ENCODE measurements around the gene C1QTNF1. TPM values are rescaled to one million over a fixed set of nuclear protein-coding genes. Genes with fewer than 3 reads are reported as not detected.

C1QTNF1 gene
- polyA plus RNA-seq, 1 of the 3 experiments (the other 2 are of a cell fraction), result 14.3 TPM

DNA sequence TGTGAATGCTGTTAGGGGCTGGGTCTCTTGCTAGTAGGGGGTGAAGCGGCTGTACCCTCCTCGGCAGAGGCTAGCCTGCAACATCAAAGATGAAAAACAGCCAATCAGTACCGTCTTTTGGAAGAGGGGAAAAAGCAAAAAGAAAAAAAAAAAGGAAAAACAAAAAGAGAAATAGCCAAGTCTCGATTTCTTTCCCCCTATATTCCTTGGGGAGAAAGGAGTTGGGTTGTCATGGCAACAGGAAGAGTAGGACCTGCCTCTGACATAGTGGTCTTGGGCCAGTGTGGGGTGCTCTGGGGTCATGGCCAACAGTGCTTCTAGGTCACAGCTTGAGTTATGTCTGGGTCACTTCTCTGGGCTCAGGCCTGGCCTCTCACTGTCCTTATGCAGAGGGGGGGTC lies 68.6 kb downstream of the C1QTNF1 start:
- no peak overlapping the region for H3K4me2 ChIP-seq
- H3K9me3 ChIP-seq, result no peaks in the 10 kb centered on the region
- TF ChIP-seq EZH2phosphoT487 (IDR thresholded peaks at IDR 0.05; ENCODE audit: borderline replicate concordance, low read depth) (no peak), EP300 (IDR thresholded peaks at IDR 0.05; ENCODE audit: borderline replicate concordance in 1 of 2, low read depth in 1 of 2, low read length in 1 of 2) (no peak), MXI1 (IDR thresholded peaks at IDR 0.05; ENCODE audit: low read depth, low read length) (no peak), GABPA (IDR thresholded peaks at IDR 0.05; ENCODE audit: low read depth) (no peak), MEF2A (IDR thresholded peaks at IDR 0.05; ENCODE audit: borderline replicate concordance, low read depth) (no peak)
- TF ChIP-seq, protein P1, sequence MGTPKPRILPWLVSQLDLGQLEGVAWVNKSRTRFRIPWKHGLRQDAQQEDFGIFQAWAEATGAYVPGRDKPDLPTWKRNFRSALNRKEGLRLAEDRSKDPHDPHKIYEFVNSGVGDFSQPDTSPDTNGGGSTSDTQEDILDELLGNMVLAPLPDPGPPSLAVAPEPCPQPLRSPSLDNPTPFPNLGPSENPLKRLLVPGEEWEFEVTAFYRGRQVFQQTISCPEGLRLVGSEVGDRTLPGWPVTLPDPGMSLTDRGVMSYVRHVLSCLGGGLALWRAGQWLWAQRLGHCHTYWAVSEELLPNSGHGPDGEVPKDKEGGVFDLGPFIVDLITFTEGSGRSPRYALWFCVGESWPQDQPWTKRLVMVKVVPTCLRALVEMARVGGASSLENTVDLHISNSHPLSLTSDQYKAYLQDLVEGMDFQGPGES (IDR thresholded peaks at IDR 0.05; ENCODE audit: low read depth, low read length), result no peak
- no peaks in the 10 kb centered on the region; a peak in 1 of 4 replicates for H3K4me1 ChIP-seq (ENCODE audit: control insufficient read depth in 1 of 2, insufficient read depth in 2 of 2, low read depth in 1 of 2, low read length in 1 of 2)
- no peak overlapping the region for H3K4me3 ChIP-seq (ENCODE audit: low read depth in 2 of 2, low read length in 1 of 2)
- no peak overlapping the region for H3K9ac ChIP-seq
- H4K20me1 ChIP-seq (ENCODE audit: insufficient read depth), result peaks cover 15% of the 10 kb centered on the region
- peaks cover 3% of the 10 kb centered on the region for H3F3A ChIP-seq (replicated peaks; ENCODE audit: insufficient read depth)
- no peaks in the 10 kb centered on the region for H3K9me2 ChIP-seq
- ChIA-PET CTCF (interaction anchor here (1.3 to 45.1 kb wide), 8 partner anchors 6 to 297 kb away, joined by 3 to 1305 read pairs (median 20); no protein-coding TSS in a partner anchor), POLR2A (no interaction called here)
- peaks cover 12% of the 10 kb centered on the region for H3K27me3 ChIP-seq (ENCODE audit: insufficient read depth)
- WGBS (ENCODE audit: low lambda C conversion rate), result 67% methylated on average over 4 of the region's 4 CpGs
- DNase-seq, result no peak
- H3K27ac ChIP-seq (ENCODE audit: low read depth in 2 of 2, low read length in 1 of 2), result no peak overlapping the region
- peaks cover 0 to 3% of the 10 kb centered on the region in 2 experiments for H3K36me3 ChIP-seq (replicated peaks in 1 of 2; ENCODE audit: control insufficient read depth in 1 of 2, insufficient read depth in 2 of 2, low read length in 1 of 2)
- no peak overlapping the region for H2AFZ ChIP-seq (ENCODE audit: low read depth)
- H3K79me2 ChIP-seq (ENCODE audit: insufficient read depth), result no peaks in the 10 kb centered on the region

DNA sequence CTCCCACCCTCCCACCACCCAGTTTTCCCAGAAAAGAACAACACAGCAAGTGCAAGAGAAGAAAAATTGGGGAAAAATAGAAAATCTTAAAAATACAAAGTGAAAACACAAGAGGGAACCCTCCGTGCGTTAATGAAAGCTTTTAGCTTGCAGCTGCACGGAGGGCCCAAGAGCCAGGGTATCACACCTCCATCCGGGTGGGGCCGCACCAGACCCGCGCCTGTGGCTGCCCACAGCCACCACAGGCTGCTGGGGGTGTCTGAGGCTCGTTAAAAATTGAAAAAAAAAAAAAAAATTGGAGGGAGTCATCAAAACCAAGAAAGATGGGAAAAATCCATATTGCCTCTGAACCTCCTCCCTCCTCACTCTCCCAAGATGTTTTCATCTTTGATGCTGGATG lies 69.3 kb downstream of the C1QTNF1 start:
- H3K4me2 ChIP-seq, result no peak overlapping the region
- no peak overlapping the region for H3K9ac ChIP-seq
- peaks cover 19% of the 10 kb centered on the region for H3K27me3 ChIP-seq (ENCODE audit: insufficient read depth)
- no peaks in the 10 kb centered on the region for H3K9me2 ChIP-seq
- no peak overlapping the region for H2AFZ ChIP-seq (ENCODE audit: low read depth)
- no peaks in the 10 kb centered on the region for H3K36me3 ChIP-seq (replicated peaks in 1 of 2; ENCODE audit: control insufficient read depth in 1 of 2, insufficient read depth in 2 of 2, low read length in 1 of 2)
- WGBS (ENCODE audit: low lambda C conversion rate), result 70% methylated on average over 8 of the region's 8 CpGs
- no peak overlapping the region for H3K4me3 ChIP-seq (ENCODE audit: low read depth in 2 of 2, low read length in 1 of 2)
- peaks cover 8% of the 10 kb centered on the region; the same call in 1 of the 2 replicates for H4K20me1 ChIP-seq (ENCODE audit: insufficient read depth)
- ChIA-PET POLR2A (interaction anchor here (0.6 to 1.0 kb wide), 2 partner anchors 19 to 59 kb away, joined by 3 read pairs; partner anchors contain the start of gene ENGASE), CTCF (interaction anchor here (1.3 to 45.1 kb wide), 10 partner anchors 7 to 308 kb away, joined by 3 to 1305 read pairs (median 12); no protein-coding TSS in a partner anchor)
- no peaks in the 10 kb centered on the region for H3K9me3 ChIP-seq
- no peaks in the 10 kb centered on the region for H3F3A ChIP-seq (replicated peaks; ENCODE audit: insufficient read depth)
- no peak overlapping the region for H3K27ac ChIP-seq (ENCODE audit: low read depth in 2 of 2, low read length in 1 of 2)
- no peaks in the 10 kb centered on the region; a peak in 1 of 4 replicates for H3K4me1 ChIP-seq (ENCODE audit: control insufficient read depth in 1 of 2, insufficient read depth in 2 of 2, low read depth in 1 of 2, low read length in 1 of 2)
- DNase-seq, result no peak
- H3K79me2 ChIP-seq (ENCODE audit: insufficient read depth), result no peaks in the 10 kb centered on the region
- no peak for TF ChIP-seq GATA2 (CRISPR knock-in tag; IDR thresholded peaks at IDR 0.05)
- TF ChIP-seq FOSL2 (IDR thresholded peaks at IDR 0.05; ENCODE audit: borderline replicate concordance, low read depth), result no peak
- no peak for TF ChIP-seq JUND (IDR thresholded peaks at IDR 0.05)
- TF ChIP-seq RAD21 (IDR thresholded peaks at IDR 0.05; ENCODE audit: low read length), result no peak
- no peak for TF ChIP-seq NRF1 (IDR thresholded peaks at IDR 0.05; ENCODE audit: low read depth, low read length)
- TF ChIP-seq, protein P1 (IDR thresholded peaks at IDR 0.05; ENCODE audit: low read depth, low read length), result no peak
- TF ChIP-seq POLR2AphosphoS5 (IDR thresholded peaks at IDR 0.05; ENCODE audit: low read depth, low read length), result no peak
- TF ChIP-seq YY1 (IDR thresholded peaks at IDR 0.05; ENCODE audit: low read depth), result no peak
- TF ChIP-seq TCF12 (IDR thresholded peaks at IDR 0.05), result no peak
- TF ChIP-seq, protein P2, sequence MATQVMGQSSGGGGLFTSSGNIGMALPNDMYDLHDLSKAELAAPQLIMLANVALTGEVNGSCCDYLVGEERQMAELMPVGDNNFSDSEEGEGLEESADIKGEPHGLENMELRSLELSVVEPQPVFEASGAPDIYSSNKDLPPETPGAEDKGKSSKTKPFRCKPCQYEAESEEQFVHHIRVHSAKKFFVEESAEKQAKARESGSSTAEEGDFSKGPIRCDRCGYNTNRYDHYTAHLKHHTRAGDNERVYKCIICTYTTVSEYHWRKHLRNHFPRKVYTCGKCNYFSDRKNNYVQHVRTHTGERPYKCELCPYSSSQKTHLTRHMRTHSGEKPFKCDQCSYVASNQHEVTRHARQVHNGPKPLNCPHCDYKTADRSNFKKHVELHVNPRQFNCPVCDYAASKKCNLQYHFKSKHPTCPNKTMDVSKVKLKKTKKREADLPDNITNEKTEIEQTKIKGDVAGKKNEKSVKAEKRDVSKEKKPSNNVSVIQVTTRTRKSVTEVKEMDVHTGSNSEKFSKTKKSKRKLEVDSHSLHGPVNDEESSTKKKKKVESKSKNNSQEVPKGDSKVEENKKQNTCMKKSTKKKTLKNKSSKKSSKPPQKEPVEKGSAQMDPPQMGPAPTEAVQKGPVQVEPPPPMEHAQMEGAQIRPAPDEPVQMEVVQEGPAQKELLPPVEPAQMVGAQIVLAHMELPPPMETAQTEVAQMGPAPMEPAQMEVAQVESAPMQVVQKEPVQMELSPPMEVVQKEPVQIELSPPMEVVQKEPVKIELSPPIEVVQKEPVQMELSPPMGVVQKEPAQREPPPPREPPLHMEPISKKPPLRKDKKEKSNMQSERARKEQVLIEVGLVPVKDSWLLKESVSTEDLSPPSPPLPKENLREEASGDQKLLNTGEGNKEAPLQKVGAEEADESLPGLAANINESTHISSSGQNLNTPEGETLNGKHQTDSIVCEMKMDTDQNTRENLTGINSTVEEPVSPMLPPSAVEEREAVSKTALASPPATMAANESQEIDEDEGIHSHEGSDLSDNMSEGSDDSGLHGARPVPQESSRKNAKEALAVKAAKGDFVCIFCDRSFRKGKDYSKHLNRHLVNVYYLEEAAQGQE (IDR thresholded peaks at IDR 0.05; ENCODE audit: low read depth, low read length), result no peak
- no peak for TF ChIP-seq GABPA (IDR thresholded peaks at IDR 0.05; ENCODE audit: low read depth)
- TF ChIP-seq, protein P3, sequence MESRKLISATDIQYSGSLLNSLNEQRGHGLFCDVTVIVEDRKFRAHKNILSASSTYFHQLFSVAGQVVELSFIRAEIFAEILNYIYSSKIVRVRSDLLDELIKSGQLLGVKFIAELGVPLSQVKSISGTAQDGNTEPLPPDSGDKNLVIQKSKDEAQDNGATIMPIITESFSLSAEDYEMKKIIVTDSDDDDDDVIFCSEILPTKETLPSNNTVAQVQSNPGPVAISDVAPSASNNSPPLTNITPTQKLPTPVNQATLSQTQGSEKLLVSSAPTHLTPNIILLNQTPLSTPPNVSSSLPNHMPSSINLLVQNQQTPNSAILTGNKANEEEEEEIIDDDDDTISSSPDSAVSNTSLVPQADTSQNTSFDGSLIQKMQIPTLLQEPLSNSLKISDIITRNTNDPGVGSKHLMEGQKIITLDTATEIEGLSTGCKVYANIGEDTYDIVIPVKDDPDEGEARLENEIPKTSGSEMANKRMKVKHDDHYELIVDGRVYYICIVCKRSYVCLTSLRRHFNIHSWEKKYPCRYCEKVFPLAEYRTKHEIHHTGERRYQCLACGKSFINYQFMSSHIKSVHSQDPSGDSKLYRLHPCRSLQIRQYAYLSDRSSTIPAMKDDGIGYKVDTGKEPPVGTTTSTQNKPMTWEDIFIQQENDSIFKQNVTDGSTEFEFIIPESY (IDR thresholded peaks at IDR 0.05; ENCODE audit: borderline replicate concordance, low read depth), result no peak
- TF ChIP-seq NFIC (IDR thresholded peaks at IDR 0.05; ENCODE audit: borderline replicate concordance), result no peak
- TF ChIP-seq TEAD4 (IDR thresholded peaks at IDR 0.05; ENCODE audit: borderline replicate concordance, insufficient read depth), result no peak
- no peak for TF ChIP-seq MXI1 (IDR thresholded peaks at IDR 0.05; ENCODE audit: low read depth, low read length)
- TF ChIP-seq MEF2A (IDR thresholded peaks at IDR 0.05; ENCODE audit: borderline replicate concordance, low read depth), result no peak
- TF ChIP-seq, protein P4, sequence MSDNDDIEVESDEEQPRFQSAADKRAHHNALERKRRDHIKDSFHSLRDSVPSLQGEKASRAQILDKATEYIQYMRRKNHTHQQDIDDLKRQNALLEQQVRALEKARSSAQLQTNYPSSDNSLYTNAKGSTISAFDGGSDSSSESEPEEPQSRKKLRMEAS (IDR thresholded peaks at IDR 0.05; ENCODE audit: low read depth), result no peak
- no peak for TF ChIP-seq RCOR1 (IDR thresholded peaks at IDR 0.05; ENCODE audit: low read length)

All from SK-N-SH (cell line).